Breast epithelium (tissue), 3 donors: ENCODE results near the gene PAFAH2.

ENCODE experiments used
- POLR2A ChIP-seq: fragments of 450-650 bp; IDR thresholded peaks from one replicate; pipeline ENCODE4 v1.6.1; 2016; ENCODE audit warnings: antibody characterized with exemption, mild to moderate bottlenecking, moderate library complexity
- POLR2AphosphoS5 ChIP-seq, 3 donors: sonication (generic); formaldehyde crosslinking; IDR thresholded peaks; one replicate each; pipeline ENCODE4 v1.6.1; 2017; ENCODE audit warnings: antibody characterized with exemption in 3 of 3
- TF ChIP-seq, protein P1 (sequence below), 3 donors: fragments of 450-650 bp; IDR thresholded peaks; one replicate each; pipeline ENCODE4 v1.5.1; 2016 to 2017; ENCODE audit warnings: antibody characterized with exemption in 3 of 3, mild to moderate bottlenecking in 3 of 3, moderate library complexity in 3 of 3

DNA sequence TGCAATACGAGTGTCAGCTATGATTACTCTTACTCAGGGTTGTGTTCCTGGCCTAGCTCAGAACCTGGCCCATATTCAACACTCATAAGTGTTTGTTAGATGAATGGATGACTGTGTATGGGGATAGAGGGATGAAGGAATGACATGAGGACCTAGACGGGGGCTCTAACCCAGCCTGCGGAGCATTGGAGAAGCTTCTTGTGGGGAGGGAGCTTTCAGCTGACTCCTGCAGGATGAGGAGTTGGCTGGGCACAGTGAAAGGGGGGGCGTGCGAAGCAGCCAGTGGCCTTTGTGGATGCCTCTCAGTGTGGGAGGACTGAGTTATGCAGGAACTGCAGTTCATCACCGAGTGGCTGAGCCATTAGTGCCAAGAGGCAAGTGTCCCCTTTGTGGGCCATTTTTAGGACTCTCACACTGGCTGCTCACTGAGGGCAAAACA, 22.5 kb upstream of the PAFAH2 start:
- TF ChIP-seq, protein P1, sequence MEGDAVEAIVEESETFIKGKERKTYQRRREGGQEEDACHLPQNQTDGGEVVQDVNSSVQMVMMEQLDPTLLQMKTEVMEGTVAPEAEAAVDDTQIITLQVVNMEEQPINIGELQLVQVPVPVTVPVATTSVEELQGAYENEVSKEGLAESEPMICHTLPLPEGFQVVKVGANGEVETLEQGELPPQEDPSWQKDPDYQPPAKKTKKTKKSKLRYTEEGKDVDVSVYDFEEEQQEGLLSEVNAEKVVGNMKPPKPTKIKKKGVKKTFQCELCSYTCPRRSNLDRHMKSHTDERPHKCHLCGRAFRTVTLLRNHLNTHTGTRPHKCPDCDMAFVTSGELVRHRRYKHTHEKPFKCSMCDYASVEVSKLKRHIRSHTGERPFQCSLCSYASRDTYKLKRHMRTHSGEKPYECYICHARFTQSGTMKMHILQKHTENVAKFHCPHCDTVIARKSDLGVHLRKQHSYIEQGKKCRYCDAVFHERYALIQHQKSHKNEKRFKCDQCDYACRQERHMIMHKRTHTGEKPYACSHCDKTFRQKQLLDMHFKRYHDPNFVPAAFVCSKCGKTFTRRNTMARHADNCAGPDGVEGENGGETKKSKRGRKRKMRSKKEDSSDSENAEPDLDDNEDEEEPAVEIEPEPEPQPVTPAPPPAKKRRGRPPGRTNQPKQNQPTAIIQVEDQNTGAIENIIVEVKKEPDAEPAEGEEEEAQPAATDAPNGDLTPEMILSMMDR (IDR thresholded peaks at IDR 0.05): no peak
- TF ChIP-seq POLR2A (no peak), POLR2AphosphoS5 (IDR thresholded peaks at IDR 0.05) (no peak)
